A172 (cell line): ENCODE measurements around the gene GRID1. TPM values are rescaled to one million over a fixed set of nuclear protein-coding genes. Genes with fewer than 3 reads are reported as not detected.

Source experiments
- DNase-seq: peaks from one replicate; pipeline ENCODE4 v3.0.0-alpha.2; 2015; ENCODE audit warnings: low spot score
- total RNA-seq: library from RNA; depleted of rRNA; stranded (reverse); fragments of >200 nt; shearing (Covaris generic); gene quantifications from 2 replicates; pipeline ENCODE4 v1.2.3, GENCODE V29; 2014

The GRID1 gene
- total RNA-seq, 1 experiment from 2014 or later: 4.9 TPM

DNA sequence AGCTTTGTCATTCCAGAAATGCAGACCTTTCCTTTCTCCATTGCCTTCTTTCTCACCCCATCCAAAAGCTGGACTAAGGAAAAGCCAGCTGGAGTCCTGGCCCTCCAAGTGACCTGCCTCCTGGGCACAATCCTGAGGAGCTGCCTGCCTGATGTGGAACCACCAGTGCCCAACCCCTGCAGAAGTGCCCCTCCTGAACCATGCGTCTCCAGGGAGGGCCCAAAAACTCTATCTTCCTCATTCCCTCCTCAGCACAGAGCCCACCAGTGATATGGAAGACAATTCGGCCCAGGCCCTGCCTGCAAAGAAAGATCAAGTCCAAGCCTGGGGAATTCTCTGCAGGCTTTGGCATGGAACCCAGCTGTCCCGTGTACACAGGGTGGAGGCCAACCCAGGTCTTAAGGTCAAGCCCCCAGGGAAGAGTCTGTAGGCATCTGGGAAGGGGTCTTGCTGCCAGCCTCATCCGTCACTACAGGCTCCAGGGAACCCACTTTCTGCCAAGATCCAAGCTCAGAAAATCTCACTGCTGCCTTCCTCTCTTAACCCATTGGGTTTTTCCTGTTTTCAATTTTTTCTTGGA, 3.5 kb upstream of the GRID1 start:
- no peak for DNase-seq

DNA sequence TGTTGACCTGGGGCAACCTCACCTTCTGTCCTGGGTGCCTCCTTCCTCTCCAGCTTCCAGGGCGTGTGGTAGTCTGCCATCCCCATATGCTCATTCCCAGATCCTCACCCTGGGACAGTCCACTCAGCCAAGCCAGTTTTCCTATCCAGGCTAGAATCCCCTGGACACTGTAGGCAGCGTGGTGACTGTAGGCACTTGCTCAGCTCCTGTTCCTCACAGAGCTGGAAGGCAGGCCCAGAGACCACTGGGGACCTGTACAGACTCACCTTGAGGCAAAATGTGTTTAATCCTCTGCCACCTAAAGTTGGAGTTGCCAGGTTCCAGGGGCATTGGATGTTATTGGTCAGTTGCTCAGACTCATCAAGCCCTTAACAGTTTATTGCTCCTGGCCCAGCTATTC, 2.4 kb upstream of the GRID1 start:
- no peak for DNase-seq

DNA sequence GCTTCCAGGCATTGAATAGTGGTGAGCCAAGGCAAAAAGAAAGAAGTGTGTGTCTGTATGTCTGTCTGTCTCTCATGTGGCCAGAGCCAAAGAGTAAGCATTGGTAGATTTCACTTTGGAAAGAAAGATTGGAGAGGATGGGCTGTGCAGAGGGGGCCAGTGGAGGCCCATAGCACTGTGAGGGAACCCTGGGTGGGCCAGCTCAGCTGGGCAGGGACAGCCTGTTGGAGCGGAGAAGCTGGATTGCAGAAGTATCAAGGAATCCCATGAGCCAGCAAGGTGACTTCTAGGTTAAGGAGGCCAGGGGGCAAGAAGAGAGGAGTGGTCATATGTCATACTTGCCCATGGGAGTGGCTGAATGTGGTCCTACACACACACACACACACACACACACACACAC, 1.5 kb upstream of the GRID1 start:
- no peak for DNase-seq

DNA sequence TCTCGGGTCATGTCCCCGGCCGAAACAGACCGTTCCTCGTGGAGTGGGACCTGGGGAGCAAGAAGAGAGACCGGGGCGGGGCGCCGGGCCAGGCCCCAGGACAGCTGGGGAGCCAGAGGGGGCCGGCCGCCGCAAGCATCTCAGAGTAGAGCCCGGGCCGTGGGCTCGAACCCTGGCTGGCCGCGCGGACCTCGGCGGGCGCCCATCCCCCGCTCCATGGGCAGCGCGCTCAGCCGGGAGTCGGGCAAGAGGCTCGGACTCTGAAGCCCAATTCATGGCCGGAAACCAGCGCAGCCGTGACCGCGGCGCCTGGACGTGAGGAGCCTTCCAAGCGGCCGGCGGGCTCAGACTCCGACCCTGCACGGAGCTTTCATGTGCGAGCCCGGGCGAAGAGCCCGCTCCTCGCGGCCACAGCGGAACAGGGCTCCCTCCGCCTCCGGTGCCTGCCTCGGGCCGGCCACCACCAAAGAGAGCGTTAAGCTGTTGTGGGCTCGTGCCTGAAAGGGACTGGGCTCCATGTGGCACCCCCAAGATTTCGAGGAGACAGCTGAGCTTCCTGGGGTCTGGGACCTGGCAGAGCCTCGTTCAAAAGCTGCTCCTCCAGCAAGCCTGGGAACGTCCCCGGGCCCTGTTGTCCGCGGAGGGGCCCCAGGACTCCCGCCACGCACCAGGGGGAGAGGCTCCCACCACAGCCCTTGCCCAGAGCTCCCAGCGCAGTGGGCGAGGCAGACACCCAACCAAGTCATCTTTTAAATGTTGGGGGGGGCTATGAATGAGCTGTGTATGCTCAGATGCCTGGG, 757 bp upstream of the GRID1 start:
- no peak for DNase-seq

DNA sequence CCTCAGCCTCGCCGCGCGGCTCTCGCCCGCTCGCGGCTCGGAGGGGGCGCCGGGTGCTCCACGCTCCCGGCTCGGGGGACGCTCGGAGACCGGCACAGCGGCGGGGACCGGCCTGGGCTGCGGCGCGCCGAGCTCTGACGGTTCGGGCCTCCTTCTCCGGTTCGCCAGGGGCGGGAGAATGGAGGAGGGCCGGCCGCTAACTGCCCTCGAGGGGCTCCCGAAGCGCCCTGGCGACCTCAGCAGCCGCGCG, 232 bp upstream of the GRID1 start:
- no peak for DNase-seq

DNA sequence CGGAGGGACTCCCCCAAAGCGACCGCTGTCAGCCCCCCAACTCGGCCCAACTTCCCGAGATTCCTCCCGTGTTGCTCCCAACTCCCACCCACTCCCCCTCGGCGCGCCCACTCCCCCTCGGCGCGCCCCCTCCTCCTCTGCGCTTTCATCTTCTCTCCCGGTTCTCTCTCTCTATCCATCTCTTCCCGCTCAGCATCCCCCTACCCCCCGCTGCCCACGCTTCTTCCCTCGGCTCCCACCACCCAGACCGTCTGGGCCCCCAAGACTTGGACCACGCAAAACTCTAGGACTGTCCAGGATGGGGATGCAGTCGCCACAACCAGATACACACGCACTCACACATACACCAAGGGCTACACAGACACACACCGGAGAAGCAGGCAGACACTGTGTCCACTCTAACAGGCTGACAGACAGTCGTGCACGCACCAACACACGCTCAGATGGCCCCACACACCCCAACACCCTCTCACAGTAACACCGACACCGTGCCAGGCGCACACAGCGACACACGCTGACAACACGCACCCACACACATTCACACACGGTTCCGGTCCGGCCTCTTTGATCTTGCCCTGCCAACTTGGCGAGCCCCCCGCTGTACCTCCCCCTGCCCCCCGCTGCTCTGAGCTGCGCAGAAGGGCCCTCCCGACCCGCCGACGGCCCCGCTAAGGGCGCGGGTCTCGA, 1.1 kb downstream of the GRID1 start:
- no peak for DNase-seq

DNA sequence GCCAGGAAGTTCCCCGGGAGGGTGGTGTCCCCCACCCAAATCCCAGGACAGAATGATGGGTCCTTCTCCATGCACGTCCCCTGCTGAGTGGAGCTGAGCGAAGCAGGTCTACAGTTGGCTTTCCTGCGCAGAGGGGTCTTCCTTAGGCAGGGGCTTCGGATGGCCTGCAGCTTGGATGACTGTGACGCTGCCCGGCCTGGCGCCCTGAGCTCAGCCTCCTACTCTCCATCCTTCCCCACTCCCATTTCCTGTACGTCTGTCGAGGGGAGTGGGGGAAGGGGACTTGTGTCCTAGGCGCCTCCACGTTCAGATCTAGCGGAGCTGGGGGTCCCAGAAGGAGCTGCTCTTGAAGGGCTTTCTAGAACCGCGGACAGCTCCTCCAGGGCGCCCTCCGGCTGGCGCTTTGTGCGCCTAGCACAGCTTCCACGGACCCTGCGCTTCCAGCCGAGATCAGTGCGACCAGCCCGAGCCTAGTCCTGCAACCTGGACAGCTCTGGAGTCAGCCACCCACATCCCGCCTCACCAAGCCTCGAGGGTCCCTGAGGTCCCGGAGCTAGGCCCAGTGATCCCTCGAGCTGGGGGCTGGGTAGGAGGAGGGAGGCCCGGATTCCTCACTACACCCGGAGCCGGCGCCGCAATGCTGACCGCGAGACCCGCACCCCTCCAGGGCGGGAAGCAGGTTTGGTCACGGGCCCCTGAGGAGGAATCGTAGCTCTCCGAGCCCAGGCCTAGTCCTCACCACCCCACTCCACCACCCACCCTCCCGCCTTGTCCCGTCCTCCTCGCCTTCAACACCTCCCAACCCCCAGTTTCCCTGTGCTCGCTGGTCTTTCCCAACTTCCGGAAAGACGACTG, 1.9 kb downstream of the GRID1 start:
- DNase-seq: no peak

DNA sequence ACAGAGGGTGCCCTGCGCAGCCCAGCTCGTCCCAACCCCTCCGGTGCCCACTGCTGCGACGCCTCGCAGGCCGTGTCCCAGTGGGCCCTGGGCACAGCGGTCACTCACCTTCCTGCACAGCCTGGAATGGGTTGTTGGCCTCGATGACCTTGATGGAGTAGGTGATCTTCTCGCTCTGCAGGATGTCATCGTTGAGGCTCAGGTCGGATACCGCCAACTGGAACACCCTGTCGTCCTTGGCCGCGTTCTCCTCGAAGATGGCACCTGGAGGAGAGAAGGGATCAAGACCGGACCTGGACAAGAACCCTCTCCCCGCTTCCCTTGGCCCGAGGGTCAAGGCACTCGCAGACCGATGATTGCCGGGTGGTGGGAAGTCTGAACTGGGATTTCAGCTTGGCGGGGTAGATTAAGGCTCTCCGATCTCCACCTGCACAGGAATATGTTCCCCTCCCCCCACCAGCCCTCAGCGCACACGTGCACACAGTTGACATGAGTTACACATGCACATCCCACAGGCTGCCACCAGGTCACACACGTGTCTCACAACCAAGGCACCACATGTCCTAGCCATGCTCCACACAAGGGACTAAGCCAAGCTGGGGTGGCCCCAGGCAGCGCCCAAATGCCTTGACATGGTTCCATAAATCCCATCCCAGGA, 2.6 kb downstream of the GRID1 start:
- no peak for DNase-seq

DNA sequence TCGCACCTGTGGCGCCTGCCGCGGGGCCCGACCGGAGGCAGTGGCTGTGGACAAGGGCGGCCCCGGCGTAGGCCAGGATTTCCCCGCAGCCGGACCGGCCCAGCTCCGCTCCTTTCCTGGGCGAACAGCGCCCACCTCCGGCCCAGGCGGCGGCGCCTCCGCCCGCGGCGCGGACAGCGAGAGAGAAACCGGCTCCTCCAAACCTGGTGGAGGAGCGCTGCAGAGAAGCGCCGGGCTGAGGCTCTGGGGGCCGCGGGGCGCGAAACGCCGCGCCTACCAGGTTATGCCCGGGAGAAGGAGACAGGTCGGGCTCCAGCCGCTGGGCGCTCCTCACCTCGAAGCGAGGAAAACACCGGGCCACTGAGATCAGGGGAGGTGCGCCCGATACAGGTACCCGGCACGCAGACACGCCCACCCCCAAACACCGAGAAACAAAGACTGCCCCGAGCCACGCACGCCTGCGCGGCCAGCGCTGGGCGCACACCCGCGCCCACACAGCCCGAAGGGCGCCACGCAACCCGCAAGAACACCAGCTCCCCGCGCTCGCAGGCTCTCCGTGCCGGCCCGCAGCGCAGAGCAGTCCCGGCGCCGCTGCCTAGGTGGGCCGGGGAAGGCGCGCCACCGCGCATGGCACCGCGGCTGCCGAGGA, 3.3 kb downstream of the GRID1 start:
- DNase-seq: no peak

DNA sequence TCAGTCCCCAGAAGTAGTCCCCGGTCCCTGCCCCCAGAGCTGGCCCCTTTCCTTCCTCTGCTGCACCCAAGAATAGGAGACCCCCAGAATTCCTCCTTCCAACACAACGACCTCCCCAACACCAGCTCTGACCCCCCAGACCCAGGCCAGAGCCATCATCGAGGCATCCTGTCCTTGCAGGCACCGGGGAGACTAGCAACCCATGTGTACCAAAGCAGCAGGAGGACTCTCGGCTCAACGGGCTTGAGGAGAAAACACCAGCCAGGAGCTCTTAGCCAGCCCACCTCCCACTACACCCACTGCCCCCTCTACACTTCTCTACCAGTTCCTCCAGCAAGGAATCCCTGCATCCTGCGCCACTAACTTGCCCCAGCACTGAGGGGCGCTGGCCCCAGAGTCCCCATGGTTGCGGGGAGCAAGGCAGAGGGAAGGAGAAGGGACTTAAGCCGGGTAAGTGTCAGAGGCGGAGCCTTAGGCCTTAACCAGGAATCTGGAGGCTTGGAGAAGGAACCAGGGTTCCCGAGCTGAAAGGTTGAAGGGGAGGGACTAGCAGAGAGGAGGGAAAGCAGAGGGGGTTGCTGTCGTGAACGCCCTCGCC, 3.9 kb downstream of the GRID1 start:
- no peak for DNase-seq

DNA sequence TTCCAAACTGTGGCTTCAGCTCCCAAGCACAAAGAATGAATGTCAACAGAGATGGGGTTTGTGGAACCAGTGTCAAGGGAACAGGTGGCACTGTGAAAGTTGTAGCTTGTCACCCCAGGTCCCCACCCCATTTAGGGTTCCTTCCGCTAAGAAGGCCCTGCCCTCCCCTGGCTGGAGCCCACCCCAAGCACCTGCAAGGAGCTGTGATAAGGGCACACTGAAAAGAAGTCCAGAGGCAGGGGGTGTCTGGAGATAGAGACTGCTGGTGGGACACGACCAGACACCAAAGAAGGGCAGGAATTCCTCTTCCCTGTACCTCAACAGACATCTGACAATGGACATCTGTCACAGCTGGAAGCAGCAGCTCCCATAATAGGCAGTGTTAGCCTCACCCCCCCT, 4.5 kb downstream of the GRID1 start:
- no peak for DNase-seq

DNA sequence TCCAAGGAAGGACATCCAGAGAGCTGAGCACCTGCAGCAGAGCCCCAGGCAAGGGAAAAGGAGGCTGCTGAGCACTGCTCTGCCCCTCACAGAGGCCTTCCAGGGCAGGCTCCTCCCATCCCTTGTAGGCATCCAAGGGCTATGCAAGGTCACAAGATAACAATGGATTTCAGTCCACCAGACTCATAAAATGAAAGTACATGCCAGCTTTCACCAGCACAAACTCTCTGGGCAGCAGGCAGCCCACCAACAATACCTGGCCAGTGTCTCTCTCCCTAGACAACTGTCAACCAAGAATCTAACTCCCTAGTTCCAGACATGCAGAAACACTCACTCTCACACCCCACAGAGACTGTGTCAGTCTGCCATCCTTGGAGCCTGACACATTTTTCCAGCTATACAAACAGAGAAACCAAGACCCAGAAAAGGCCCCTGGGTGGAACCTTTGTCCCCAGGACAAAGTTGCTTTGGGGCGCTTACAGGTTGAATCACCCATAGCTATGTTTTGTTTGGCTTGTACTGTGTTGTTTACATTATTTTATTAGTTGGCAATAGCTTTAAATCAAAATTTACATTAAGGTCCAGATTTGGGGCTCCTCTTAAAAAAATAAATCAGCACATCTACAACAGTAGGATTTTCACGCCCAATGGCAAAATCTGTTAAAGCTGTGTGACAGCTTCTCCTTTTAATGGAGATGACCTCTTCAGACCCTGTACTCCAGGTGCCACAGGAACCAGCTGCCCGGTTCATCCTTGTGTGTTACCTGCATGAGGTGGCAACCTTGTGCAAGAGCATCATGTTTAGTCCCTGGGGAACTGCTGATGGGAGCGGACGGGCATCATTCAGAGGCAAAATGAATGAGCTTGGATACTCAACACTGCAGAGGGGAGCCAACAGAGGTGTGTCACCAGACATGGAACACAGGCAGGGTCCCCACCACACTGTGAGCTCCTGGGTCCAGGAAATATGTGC, 5.2 kb downstream of the GRID1 start:
- peak; percentile 33 for DNase-seq

DNA sequence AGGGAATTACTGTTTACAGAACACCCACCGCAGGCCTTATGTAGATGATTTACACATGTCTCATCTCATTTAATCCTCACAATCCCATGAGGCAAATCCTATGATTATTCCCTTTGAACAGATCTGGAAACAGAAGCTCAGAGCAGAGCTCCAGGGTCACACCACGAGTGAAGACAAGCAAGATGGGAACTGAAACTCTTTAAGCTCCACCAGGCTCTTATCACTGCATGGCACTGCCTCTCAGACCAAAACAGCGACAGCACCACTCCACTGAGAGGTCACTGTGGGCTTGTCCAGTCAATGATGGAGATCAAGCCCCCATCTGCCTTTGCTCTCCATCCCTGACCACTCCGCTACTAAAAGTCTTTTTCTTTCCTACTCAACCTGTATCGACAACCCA, 5.9 kb downstream of the GRID1 start:
- no peak for DNase-seq

DNA sequence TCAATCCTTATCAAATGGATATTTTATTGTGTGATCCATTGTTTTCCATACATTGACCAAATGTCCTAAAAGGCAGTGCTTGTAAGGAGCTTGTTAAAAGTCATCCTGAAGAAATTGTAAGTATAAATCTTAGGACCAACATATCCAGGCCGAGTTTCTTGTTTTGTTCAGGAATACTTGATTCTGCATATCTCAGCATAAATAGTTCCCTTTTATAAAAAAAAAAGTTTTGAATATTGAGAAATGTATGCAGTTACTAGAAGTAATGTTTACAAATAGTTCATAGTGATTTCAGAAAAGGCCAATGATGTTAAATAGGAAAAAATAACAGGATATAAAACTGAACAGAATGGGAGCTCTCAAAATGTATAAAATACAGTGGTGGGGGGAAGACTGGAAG, 6.6 kb downstream of the GRID1 start:
- DNase-seq: no peak

DNA sequence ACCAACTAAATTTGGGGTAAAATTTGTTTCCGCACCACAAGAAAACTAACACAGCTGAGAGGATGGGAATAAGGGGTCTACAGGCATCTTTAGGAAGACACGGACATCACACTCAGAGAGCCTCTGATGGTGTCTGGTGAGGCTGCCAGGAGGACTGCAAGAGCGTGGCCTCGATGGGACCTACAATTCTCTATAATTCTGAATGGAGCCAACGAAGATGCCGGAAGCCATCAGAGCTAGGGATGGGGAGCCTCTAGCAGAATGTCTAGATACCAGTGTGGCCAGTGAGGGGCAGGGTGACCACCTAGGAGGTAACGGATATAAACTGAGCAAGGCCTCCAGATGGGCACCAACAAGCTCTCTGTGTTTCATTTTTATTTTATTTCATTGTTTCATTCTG, 7.5 kb downstream of the GRID1 start:
- DNase-seq: no peak

DNA sequence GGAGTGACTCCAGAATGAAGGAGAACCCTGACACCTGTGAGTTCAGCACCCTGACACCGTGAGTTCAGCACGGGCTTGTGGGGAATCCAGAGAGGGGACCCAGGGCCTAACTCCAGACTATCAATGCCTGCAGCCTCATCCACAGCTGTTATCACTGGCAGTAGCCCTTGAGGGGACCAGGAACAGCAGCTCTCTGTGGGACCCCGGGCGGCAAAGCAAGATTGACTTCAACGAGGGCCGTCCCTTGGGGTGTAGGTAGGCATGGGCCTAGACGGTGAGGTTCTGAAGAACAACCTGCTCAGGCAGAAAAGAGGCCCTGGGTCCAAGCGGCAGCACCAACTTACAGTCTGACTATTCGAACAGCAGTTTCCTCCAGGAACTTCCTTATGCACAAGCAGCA, 8.9 kb downstream of the GRID1 start:
- no peak for DNase-seq

DNA sequence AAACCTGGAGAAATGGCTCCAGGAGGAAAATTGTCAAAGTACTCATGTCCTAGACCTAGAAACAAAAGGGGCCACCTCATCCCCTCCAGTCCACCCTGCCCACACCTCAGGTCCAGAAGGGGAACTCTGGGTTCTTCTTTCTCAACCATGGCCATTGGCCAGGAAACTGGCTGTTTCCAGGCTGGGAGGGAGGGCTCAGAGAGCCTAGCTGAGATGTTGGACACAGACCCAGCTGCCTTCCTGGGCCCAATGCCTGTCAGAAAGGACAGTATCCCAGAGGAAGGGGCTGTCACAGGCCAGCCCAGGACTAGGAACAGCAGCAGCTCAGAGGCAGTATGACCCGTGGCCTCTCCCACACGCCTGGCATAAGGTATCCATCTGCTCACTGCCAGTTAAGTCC, 9.6 kb downstream of the GRID1 start:
- DNase-seq: no peak

DNA sequence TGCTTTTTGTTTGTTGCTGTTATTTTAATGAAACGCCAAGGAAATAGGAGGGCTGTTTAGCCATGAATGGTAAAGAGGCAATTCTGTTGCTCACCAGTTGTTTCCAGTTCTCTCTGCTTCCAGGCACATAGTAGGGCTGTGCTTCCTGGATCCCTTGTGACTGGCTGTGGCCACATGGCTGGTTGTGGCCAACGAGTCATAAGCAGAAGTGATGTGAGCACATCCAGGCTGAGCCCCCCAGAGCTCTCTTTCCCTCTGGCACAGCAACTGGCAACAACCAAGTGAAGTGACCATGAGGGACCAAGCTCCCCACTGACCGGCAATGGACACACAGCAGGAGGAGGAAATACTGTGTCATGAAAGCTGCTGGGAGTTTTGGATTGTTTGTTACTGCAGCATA, 10.3 kb downstream of the GRID1 start:
- no peak for DNase-seq

DNA sequence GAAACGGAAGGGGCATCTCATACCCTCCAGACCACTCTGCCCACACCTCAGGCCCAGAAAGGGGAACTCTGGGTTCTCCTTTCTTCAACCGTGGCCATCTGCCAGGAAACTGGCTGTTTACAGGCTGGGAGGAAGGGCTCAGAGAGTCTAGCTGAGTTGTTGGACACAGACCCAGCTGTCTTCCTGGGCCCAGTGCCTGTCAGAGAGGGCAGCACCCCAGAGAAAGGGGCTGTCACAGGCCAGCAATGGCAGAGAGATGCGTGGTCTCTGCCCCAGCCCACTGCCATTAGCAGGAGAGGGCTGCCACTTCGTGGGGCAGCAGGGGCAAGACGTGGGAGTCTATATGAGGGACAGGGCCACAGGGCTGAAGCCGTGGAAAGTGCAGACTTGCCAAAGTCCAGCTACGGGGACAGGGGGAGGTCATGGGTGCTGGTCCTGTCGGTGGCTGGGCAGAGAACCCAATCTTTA, 11.0 kb downstream of the GRID1 start:
- DNase-seq: no peak
